GM18502 (cell line): ENCODE results near the gene PPP1R3E.

Experiments
- ATAC-seq: cut with Tn5 transposase; IDR thresholded peaks from one replicate; pipeline ENCODE4 v1.9.1; 2021; ENCODE audit warnings: mild to moderate bottlenecking; ENCODE audit not compliant: unreplicated experiment, poor library complexity

PPP1R3E gene

GRCh38 chr14:23252420-23253333, 50.0 kb downstream of the PPP1R3E start:
- no peak for ATAC-seq

GRCh38 chr14:23252006-23252405, 50.7 kb downstream of the PPP1R3E start:
- no peak for ATAC-seq

- no peak for ATAC-seq
These were observed 52.8 kb downstream of the PPP1R3E start for GRCh38 chr14:23249824-23250223.

- ATAC-seq: no peak
These were observed 54.1 kb downstream of the PPP1R3E start for GRCh38 chr14:23248601-23249000.
